Lung (tissue), 12 donors: ENCODE measurements around the gene TM4SF1. TPM values are rescaled to one million over a fixed set of nuclear protein-coding genes. Genes with fewer than 3 reads are reported as not detected.
A peak's percentile ranks its signal among the peaks of the same experiment; 100 is the strongest.

ENCODE experiments used
- ATAC-seq: fragments of 200-7000 bp; cut with Tn5 transposase; one replicate; pipeline ENCODE4 v1.9.1; 2020; ENCODE audit warnings: moderate number of reproducible peaks; ENCODE audit not compliant: insufficient read depth, low FRiP score
- DNase-seq, 3 donors: peaks; one replicate each; pipeline ENCODE4 v3.0.0-alpha.2; 2013 to 2017
- H3K27ac ChIP-seq, 2 donors: one replicate each; pipeline ENCODE4 v1.5.1; 2013; ENCODE audit warnings: mild to moderate bottlenecking in 2 of 2, moderate library complexity in 2 of 2, control low read depth in 1 of 2, inconsistent platforms in 1 of 2, low read depth in 1 of 2, low read length in 1 of 2
- H3K27me3 ChIP-seq, 3 donors: one replicate each; pipeline ENCODE4 v1.5.1; 2013; ENCODE audit warnings: low read length in 2 of 3; ENCODE audit not compliant: control insufficient read depth in 3 of 3, insufficient read depth in 3 of 3
- H3K36me3 ChIP-seq, 4 donors: one replicate each; pipeline ENCODE4 v1.5.1; 2013; ENCODE audit warnings: low read length in 4 of 4, mild to moderate bottlenecking in 1 of 4, moderate library complexity in 1 of 4; ENCODE audit not compliant: control insufficient read depth in 4 of 4, insufficient read depth in 4 of 4
- H3K4me1 ChIP-seq, 5 donors: one replicate each; pipeline ENCODE4 v1.5.1; 2013; ENCODE audit warnings: low read length in 5 of 5, mild to moderate bottlenecking in 2 of 5, moderate library complexity in 1 of 5; ENCODE audit not compliant: control insufficient read depth in 5 of 5, insufficient read depth in 5 of 5
- H3K4me3 ChIP-seq: one replicate; pipeline ENCODE4 v1.5.1; 2013; ENCODE audit warnings: mild to moderate bottlenecking, control low read depth, moderate library complexity
- H3K9ac ChIP-seq, 2 donors: one replicate each; pipeline ENCODE4 v1.5.1; 2013; ENCODE audit warnings: low read length in 2 of 2, control low read depth in 1 of 2; ENCODE audit not compliant: insufficient read depth in 1 of 2
- H3K9me3 ChIP-seq, 4 donors: one replicate each; pipeline ENCODE4 v1.5.1; 2013; ENCODE audit warnings: low read length in 3 of 4, mild to moderate bottlenecking in 1 of 4, moderate library complexity in 1 of 4; ENCODE audit not compliant: control insufficient read depth in 4 of 4, insufficient read depth in 3 of 4
- CTCF ChIP-seq: IDR thresholded peaks from 2 replicates; pipeline ENCODE4 v1.5.1; 2012; ENCODE audit warnings: mild to moderate bottlenecking; ENCODE audit errors: control extremely low read depth, extremely low read depth
- WGBS, 2 donors: extraction: QIAGEN DNeasy Blood & Tissue Kit; methylation state at CpG; one replicate each; pipeline ENCODE4 v1.1.7; 2013; 5-methylcytosine and 5-hydroxymethylcytosine counted together
- polyA plus RNA-seq, 2 donors: library from polyadenylated mRNA; stranded (reverse); fragments of 200-250 nt; gene quantifications; one replicate each; pipeline ENCODE4 v1.2.1, GENCODE V29; 2013
- total RNA-seq, 2 donors: library from RNA; depleted of rRNA in 1 of 2; stranded (reverse); fragments of >200 nt in 1 of 2; gene quantifications; one replicate each; pipeline ENCODE4 v1.2.1, GENCODE V29; 2014 to 2021
- donor health status: control.
- donor health status: control.
- donor health status: Bipolar disorder and iron deficiency.
- donor health status: healthy.
- donor health status: DM: yes; HTN: yes; CAD: no.

Gene TM4SF1
- total and polyA plus RNA-seq, 4 donors: 177 to 281 (median 238) TPM

- DNase-seq: no peak
- no peak for ATAC-seq
- Histone ChIP-seq H3K9me3 (no peaks in the 10 kb centered on the region), H3K9ac (no peak overlapping the region), H3K27me3 (no peaks in the 10 kb centered on the region), H3K4me3 (no peak overlapping the region), H3K36me3 (no peaks in the 10 kb centered on the region), H3K4me1 (peaks cover 0 to 5% (median 0%) of the 10 kb centered on the region in 5 donors), H3K27ac (peak overlapping the region in 1 of 2 donors; percentile 77)
- no peak for TF ChIP-seq CTCF
Measured at GRCh38 chr3:149332771-149333170, 44.7 kb downstream of the TM4SF1 start.

GRCh38 chr3:149332227-149332765, 45.2 kb downstream of the TM4SF1 start:
- Histone ChIP-seq H3K4me3 (no peak overlapping the region), H3K27ac (peak overlapping the region in 1 of 2 donors; percentile 77), H3K4me1 (peaks cover 0 to 5% (median 0%) of the 10 kb centered on the region in 5 donors), H3K9me3 (no peaks in the 10 kb centered on the region), H3K27me3 (no peaks in the 10 kb centered on the region), H3K9ac (no peak overlapping the region), H3K36me3 (no peaks in the 10 kb centered on the region)
- no peak for TF ChIP-seq CTCF
- ATAC-seq (no peak), DNase-seq (peak in 1 of 3 donors; percentile 40)
- 5 to 23% methylated on average over 1 of the region's 1 CpG for whole genome bisulfite sequencing, 2 donors

DNA sequence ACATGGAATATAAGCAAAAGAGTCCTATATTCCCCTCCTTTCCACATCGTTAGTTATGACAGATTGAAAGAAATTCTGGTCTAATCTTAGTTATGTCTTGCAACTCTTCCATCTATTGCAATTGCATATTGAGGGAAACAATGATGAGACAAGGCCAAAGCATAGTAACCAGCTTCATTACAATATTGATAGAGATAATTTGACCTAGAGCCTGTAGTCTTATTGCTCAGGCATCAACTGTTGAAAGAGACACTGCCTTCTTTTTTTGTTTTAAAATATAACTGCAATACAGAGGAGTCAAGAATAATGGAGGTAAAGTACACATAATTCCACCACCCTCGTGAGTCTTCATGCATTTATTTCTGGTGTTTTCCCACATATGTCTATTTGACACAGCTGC, 46.1 kb downstream of the TM4SF1 start:
- 75 to 81% methylated on average over 2 of the region's 2 CpGs for WGBS, 2 donors
- Histone ChIP-seq H3K27ac (no peak overlapping the region), H3K4me1 (peaks cover 0 to 3% (median 0%) of the 10 kb centered on the region in 5 donors), H3K9ac (no peak overlapping the region), H3K9me3 (no peaks in the 10 kb centered on the region), H3K4me3 (no peak overlapping the region), H3K36me3 (no peaks in the 10 kb centered on the region), H3K27me3 (no peaks in the 10 kb centered on the region)
- no peak for DNase-seq
- ATAC-seq: no peak
- no peak for TF ChIP-seq CTCF

DNA sequence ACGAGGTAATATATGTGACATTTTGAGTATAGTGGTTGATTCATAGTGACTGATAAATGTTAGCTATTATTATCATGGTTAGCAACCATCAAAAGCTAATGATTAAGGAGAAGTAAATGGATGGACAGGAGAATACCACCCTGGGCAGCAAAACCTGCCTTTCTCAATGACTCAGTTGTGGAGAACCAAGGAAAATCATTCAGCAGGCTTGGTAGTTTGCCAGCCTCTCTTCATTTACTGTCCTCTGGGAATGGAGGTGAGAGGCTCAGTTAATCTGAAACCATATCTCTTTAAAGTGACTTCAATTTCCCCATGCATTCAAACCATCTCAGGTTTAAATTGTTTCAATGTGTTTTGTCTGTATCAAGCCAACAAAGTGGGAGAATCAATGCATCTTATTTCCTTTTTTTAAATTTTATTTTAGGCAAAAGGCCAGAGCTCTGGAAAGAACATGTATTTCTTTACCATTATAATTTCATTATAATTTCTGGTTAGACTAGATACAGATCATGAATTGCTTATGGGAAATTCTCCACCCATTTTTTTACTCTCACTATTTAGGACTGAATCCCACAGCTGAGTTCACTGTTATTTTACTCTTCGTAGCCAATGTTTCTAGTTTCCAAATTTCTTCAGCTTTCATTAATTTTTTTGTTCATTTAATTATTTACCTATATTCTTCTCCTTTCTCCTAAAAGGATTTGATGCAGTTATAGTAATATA, 46.7 kb downstream of the TM4SF1 start:
- no peak for DNase-seq

More for the DNA sequence above, 46.7 kb downstream of the TM4SF1 start:
- Histone ChIP-seq H3K9ac (no peak overlapping the region), H3K27ac (no peak overlapping the region), H3K27me3 (no peaks in the 10 kb centered on the region), H3K9me3 (no peaks in the 10 kb centered on the region), H3K4me1 (peaks cover 0 to 3% (median 0%) of the 10 kb centered on the region in 5 donors), H3K36me3 (no peaks in the 10 kb centered on the region), H3K4me3 (no peak overlapping the region)
- WGBS, 2 donors: 90 to 93% methylated on average over 2 of the region's 2 CpGs
- TF ChIP-seq CTCF: no peak
- no peak for ATAC-seq
